NCI-H1694 (cell line): ENCODE data around the gene NAV2.

ENCODE experiments used
- DNase-seq: peaks from one replicate; lab custom pipeline; 2025; lab: John Stamatoyannopoulos, UW

NAV2 gene

GRCh38 chr11:20020198-20020597 is 307.6 kb downstream of the NAV2 start:
- no peak for DNase-seq

- no peak for DNase-seq
Observed at GRCh38 chr11:20020716-20021115, 308.1 kb downstream of the NAV2 start.

GRCh38 chr11:20021212-20021611 is 308.6 kb downstream of the NAV2 start:
- DNase-seq, result no peak

GRCh38 chr11:20021771-20022362 is 309.2 kb downstream of the NAV2 start:
- DNase-seq, result no peak

- DNase-seq, result no peak
Observed at GRCh38 chr11:20022363-20023081, 309.9 kb downstream of the NAV2 start.

- DNase-seq, result no peak
Observed at GRCh38 chr11:20023082-20023426, 310.4 kb downstream of the NAV2 start.

GRCh38 chr11:20024172-20024935 is 311.7 kb downstream of the NAV2 start:
- DNase-seq, result no peak

- no peak for DNase-seq
Observed at GRCh38 chr11:20025332-20025840, 312.7 kb downstream of the NAV2 start.

GRCh38 chr11:20026629-20027555 is 314.3 kb downstream of the NAV2 start:
- DNase-seq, result no peak

GRCh38 chr11:20027556-20028013 is 314.9 kb downstream of the NAV2 start:
- no peak for DNase-seq

- DNase-seq, result no peak
Observed at GRCh38 chr11:20029193-20029592, 316.6 kb downstream of the NAV2 start.

GRCh38 chr11:20030472-20030871 is 317.8 kb downstream of the NAV2 start:
- DNase-seq, result no peak

GRCh38 chr11:20031155-20032001 is 318.7 kb downstream of the NAV2 start:
- no peak for DNase-seq

GRCh38 chr11:20032127-20032526 is 319.5 kb downstream of the NAV2 start:
- no peak for DNase-seq

GRCh38 chr11:20032577-20033260 is 320.1 kb downstream of the NAV2 start:
- DNase-seq, result no peak

GRCh38 chr11:20033806-20034205 is 321.2 kb downstream of the NAV2 start:
- DNase-seq, result no peak

GRCh38 chr11:20034941-20035340 is 322.3 kb downstream of the NAV2 start:
- no peak for DNase-seq

- no peak for DNase-seq
Observed at GRCh38 chr11:20035375-20035700, 322.7 kb downstream of the NAV2 start.

- no peak for DNase-seq
Observed at GRCh38 chr11:20035701-20036601, 323.3 kb downstream of the NAV2 start.
